ENCODE results near the gene GRWD1.

- no peak for TF ChIP-seq BHLHE40 (IDR thresholded peaks at IDR 0.05; ENCODE audit: borderline replicate concordance)
- no peak for TF ChIP-seq LEF1 (IDR thresholded peaks at IDR 0.05; ENCODE audit: borderline replicate concordance)
- no peak for TF ChIP-seq SP1 (IDR thresholded peaks at IDR 0.05)
- TF ChIP-seq SUZ12 (IDR thresholded peaks at IDR 0.05), result no peak
- TF ChIP-seq FOXA1 (IDR thresholded peaks at IDR 0.05), result no peak
- TF ChIP-seq FOXK2 (IDR thresholded peaks at IDR 0.05), result no peak
- no peak for TF ChIP-seq ELF4 (IDR thresholded peaks at IDR 0.05)
- no peak for TF ChIP-seq CTBP1 (IDR thresholded peaks at IDR 0.05; ENCODE audit: borderline replicate concordance)
- no peak for TF ChIP-seq ARNT (IDR thresholded peaks at IDR 0.05)
- TF ChIP-seq ZNF384 (IDR thresholded peaks at IDR 0.05), result no peak
- TF ChIP-seq NFRKB (IDR thresholded peaks at IDR 0.05), result no peak
- no peak for TF ChIP-seq FOXM1 (IDR thresholded peaks at IDR 0.05; ENCODE audit: borderline replicate concordance)
Measured at GRCh38 chr19:48444129-48444935, 1.5 kb upstream of the GRWD1 start.

Data from HEK293T (cell line).